SU-DHL-6 (cell line): ENCODE data around the gene SCGB1D2.

Experiments used
- EZH2phosphoT487 ChIP-seq: fragments of 200-600 bp; sonication (generic), shearing (Covaris generic); conservative IDR thresholded peaks from 2 replicates; pipeline ENCODE4 v1.6.1; 2018; ENCODE audit warnings: mild to moderate bottlenecking, antibody characterized with exemption, low read length, moderate library complexity, mixed read lengths
- TF ChIP-seq, protein P1 (sequence below): fragments of 200-600 bp; sonication (generic); IDR thresholded peaks from one replicate; pipeline ENCODE4 v1.5.1; 2017; ENCODE audit warnings: antibody characterized with exemption, mild to moderate bottlenecking, low read length, moderate library complexity; ENCODE audit not compliant: insufficient read depth, poor library complexity, severe bottlenecking

DNA sequence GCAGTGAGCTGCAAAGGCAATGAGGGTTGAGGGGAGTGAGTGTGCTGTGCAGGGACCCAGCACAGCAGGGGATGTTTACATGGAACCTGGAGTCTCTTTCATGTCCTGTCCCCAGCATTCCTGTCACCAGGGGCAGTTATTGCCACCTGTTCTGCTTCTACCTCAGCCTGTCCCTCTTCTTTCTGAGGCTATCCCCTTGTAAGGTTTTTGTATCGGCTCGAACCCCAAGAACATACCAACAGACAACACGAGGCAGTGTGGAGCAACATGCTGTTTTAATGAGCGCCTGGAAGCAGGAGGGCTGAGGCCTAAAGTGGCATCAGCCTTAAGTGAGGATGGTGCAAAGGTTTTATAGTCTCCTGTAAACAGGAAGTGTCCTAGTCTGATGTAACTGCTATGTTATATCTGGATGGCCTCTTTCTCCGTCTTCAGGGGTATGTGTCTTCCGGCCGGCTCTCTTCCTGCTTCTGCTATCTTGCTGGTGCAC lies 31.8 kb downstream of the SCGB1D2 start:
- TF ChIP-seq, protein P1, sequence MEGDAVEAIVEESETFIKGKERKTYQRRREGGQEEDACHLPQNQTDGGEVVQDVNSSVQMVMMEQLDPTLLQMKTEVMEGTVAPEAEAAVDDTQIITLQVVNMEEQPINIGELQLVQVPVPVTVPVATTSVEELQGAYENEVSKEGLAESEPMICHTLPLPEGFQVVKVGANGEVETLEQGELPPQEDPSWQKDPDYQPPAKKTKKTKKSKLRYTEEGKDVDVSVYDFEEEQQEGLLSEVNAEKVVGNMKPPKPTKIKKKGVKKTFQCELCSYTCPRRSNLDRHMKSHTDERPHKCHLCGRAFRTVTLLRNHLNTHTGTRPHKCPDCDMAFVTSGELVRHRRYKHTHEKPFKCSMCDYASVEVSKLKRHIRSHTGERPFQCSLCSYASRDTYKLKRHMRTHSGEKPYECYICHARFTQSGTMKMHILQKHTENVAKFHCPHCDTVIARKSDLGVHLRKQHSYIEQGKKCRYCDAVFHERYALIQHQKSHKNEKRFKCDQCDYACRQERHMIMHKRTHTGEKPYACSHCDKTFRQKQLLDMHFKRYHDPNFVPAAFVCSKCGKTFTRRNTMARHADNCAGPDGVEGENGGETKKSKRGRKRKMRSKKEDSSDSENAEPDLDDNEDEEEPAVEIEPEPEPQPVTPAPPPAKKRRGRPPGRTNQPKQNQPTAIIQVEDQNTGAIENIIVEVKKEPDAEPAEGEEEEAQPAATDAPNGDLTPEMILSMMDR, result no peak
- TF ChIP-seq EZH2phosphoT487, result no peak
